Heart left ventricle (tissue), 13 donors: Measurements from ENCODE around the gene TMEM178B.

Experiments
- POLR2A ChIP-seq, 2 donors: fragments of 450-650 bp; IDR thresholded peaks; one replicate each; pipeline ENCODE4 v1.6.1; 2017; ENCODE audit warnings: antibody characterized with exemption in 2 of 2, mild to moderate bottlenecking in 2 of 2, moderate library complexity in 2 of 2
- TF ChIP-seq, protein P1 (sequence below), 12 donors: fragments of 200-600 bp; sonication (generic) in 4 of 12; IDR thresholded peaks; one replicate each; pipeline versions ENCODE4 v1.5.0 to v1.8.0; 2018 to 2022; ENCODE audit warnings: antibody characterized with exemption in 12 of 12, mild to moderate bottlenecking in 5 of 12
- donor health status: ischemic (EF 13 %, LVEDD 7.1; RV severe dilation, severe dysfunction).
- donor health status: DM: no; HTN: yes; CAD: no.
- donor health status: DM: no; HTN: no; CAD: no.
- donor health status: ischemic (EF 25% LVEDD 6.9; RV normal size, moderate dysfunction).
- donor health status: ischemic (EF 25% LVEDD 5.7; RV mildly dilated, moderate dysfunction).
- donor health status: ischemic (EF 35%, LVEDD 5.7; RV mildly dilated, moderate dysfunction).
- donor health status: nonischemic (EF 11% LVEDD 7.7; RV severe dilation, severe dysfunction).
- donor health status: DM: yes; HTN: yes; CAD: no.
- donor health status: PGD.
- donor health status: ischemic (EF 29% LVEDD 5.4; RV normal size, mild dysfunction).
- donor health status: nonischemic (EF 23%, LVEDD 6.1; RV moderate dilation, normal function).

DNA sequence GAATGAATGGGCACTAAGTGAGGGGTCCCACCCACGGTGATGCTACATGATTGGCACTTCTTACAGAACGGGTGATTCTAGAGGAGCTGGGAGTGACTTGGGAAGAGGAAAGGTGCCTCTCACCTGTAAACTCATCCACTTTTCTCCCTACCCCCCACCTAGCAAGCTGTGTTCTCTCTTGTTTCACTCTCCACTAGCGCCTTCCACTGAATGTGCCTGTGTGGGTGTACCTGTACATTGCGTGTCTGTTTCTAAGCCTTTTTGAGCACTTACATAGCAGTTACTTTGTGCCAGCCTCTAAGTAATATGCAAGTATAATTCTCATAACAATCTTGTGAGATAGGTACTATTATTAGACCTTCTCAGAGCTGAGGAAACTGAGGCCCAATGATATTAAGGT, 343.6 kb downstream of the TMEM178B start:
- TF ChIP-seq, protein P1, sequence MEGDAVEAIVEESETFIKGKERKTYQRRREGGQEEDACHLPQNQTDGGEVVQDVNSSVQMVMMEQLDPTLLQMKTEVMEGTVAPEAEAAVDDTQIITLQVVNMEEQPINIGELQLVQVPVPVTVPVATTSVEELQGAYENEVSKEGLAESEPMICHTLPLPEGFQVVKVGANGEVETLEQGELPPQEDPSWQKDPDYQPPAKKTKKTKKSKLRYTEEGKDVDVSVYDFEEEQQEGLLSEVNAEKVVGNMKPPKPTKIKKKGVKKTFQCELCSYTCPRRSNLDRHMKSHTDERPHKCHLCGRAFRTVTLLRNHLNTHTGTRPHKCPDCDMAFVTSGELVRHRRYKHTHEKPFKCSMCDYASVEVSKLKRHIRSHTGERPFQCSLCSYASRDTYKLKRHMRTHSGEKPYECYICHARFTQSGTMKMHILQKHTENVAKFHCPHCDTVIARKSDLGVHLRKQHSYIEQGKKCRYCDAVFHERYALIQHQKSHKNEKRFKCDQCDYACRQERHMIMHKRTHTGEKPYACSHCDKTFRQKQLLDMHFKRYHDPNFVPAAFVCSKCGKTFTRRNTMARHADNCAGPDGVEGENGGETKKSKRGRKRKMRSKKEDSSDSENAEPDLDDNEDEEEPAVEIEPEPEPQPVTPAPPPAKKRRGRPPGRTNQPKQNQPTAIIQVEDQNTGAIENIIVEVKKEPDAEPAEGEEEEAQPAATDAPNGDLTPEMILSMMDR (IDR thresholded peaks at IDR 0.05): no peak
- TF ChIP-seq POLR2A (IDR thresholded peaks at IDR 0.05): no peak
